Epithelial cell of proximal tubule (primary cell): ENCODE results near the gene PSEN2. TPM values are rescaled to one million over a fixed set of nuclear protein-coding genes. Genes with fewer than 3 reads are reported as not detected.
A peak's percentile ranks its signal among the peaks of the same experiment; 100 is the strongest.

Experiments
- DNase-seq: peaks from one replicate; pipeline ENCODE4 v3.0.0-alpha.2; 2011; ENCODE audit warnings: low read depth
- H3K4me3 ChIP-seq: 2 replicates; pipeline ENCODE4 v1.5.1; 2011; ENCODE audit warnings: low read depth, mild to moderate bottlenecking, low read length
- CTCF ChIP-seq: conservative IDR thresholded peaks from 2 replicates; pipeline ENCODE4 v1.5.1; 2012; ENCODE audit warnings: low read depth, mild to moderate bottlenecking, low read length
- total RNA-seq: library from RNA; depleted of rRNA; stranded (reverse); fragments of >200 nt; gene quantifications from 2 replicates; pipeline ENCODE4 v1.2.3, GENCODE V29; 2015

The PSEN2 gene
- total RNA-seq, 1 donor from 2014 or later, result 26.6 TPM

- peak; percentile 25 for DNase-seq
- no peak for TF ChIP-seq CTCF
- no peak overlapping the region for H3K4me3 ChIP-seq
Observed at GRCh38 chr1:226882631-226883409, 12.4 kb downstream of the PSEN2 start.

GRCh38 chr1:226883630-226884029 is 13.2 kb downstream of the PSEN2 start:
- no peak overlapping the region for H3K4me3 ChIP-seq
- no peak for TF ChIP-seq CTCF
- no peak for DNase-seq

- DNase-seq, result no peak
- no peak for TF ChIP-seq CTCF
Observed at GRCh38 chr1:226884116-226884625, 13.8 kb downstream of the PSEN2 start.

GRCh38 chr1:226884966-226885820 is 14.8 kb downstream of the PSEN2 start:
- no peak overlapping the region for H3K4me3 ChIP-seq
- DNase-seq, result no peak
- no peak for TF ChIP-seq CTCF

More at GRCh38 chr1:226884116-226884625, 13.8 kb downstream of the PSEN2 start:
- no peak overlapping the region for H3K4me3 ChIP-seq

GRCh38 chr1:226886122-226886901 is 15.9 kb downstream of the PSEN2 start:
- no peak for DNase-seq
- H3K4me3 ChIP-seq, result no peak overlapping the region
- no peak for TF ChIP-seq CTCF

- H3K4me3 ChIP-seq, result no peak overlapping the region
- TF ChIP-seq CTCF, result no peak
- DNase-seq, result no peak
Observed at GRCh38 chr1:226887006-226887405, 16.6 kb downstream of the PSEN2 start.
